Esophagus squamous epithelium (tissue), 4 donors: Measurements from ENCODE around the gene SRRM4.

Experiments used
- POLR2A ChIP-seq, 4 donors: fragments of 450-650 bp; IDR thresholded peaks; one replicate each; pipeline ENCODE4 v1.6.1; 2017; ENCODE audit warnings: antibody characterized with exemption in 4 of 4, mild to moderate bottlenecking in 4 of 4, moderate library complexity in 3 of 4
- TF ChIP-seq, protein P1 (sequence below), 6 experiments: fragments of 450-650 bp in 4 of 6; fragments of 200-600 bp in 2 of 6; sonication (generic) in 2 of 6; IDR thresholded peaks; one replicate each; pipeline ENCODE4 v1.5.1; 2016 to 2019; ENCODE audit warnings: antibody characterized with exemption in 6 of 6, mild to moderate bottlenecking in 4 of 6, moderate library complexity in 4 of 6

DNA sequence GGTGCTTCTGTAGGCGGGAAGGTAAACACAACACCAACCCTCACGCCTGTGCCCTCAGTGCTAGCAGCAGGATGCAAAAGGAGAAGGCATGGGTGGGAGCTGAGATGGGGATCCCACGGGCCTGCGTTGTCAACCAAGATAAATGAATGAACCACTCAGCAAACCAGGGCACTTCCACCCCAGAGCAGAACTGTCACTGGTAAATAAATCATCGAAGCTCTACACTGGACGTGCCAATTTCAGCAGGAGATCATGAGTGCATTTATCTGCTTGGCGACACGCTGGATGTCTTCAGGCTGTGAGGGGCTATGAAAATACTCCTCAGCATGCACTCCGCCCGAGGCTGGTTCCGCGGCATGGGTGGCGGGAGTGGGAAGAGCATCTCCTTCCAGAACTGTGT lies 230.5 kb downstream of the SRRM4 start:
- TF ChIP-seq, protein P1, sequence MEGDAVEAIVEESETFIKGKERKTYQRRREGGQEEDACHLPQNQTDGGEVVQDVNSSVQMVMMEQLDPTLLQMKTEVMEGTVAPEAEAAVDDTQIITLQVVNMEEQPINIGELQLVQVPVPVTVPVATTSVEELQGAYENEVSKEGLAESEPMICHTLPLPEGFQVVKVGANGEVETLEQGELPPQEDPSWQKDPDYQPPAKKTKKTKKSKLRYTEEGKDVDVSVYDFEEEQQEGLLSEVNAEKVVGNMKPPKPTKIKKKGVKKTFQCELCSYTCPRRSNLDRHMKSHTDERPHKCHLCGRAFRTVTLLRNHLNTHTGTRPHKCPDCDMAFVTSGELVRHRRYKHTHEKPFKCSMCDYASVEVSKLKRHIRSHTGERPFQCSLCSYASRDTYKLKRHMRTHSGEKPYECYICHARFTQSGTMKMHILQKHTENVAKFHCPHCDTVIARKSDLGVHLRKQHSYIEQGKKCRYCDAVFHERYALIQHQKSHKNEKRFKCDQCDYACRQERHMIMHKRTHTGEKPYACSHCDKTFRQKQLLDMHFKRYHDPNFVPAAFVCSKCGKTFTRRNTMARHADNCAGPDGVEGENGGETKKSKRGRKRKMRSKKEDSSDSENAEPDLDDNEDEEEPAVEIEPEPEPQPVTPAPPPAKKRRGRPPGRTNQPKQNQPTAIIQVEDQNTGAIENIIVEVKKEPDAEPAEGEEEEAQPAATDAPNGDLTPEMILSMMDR (IDR thresholded peaks at IDR 0.05), result no peak
- TF ChIP-seq POLR2A (IDR thresholded peaks at IDR 0.05), result no peak
